HG03558 (cell line): Measurements from ENCODE around the gene JAZF1.

Source experiments
- ATAC-seq: cut with Tn5 transposase; IDR thresholded peaks from one replicate; pipeline ENCODE4 v1.9.1; 2021; ENCODE audit warnings: moderate number of reproducible peaks; ENCODE audit not compliant: unreplicated experiment; ENCODE audit errors: extremely low read depth

Gene JAZF1

GRCh38 chr7:28112883-28113540 lies 67.6 kb downstream of the JAZF1 start:
- no peak for ATAC-seq

DNA sequence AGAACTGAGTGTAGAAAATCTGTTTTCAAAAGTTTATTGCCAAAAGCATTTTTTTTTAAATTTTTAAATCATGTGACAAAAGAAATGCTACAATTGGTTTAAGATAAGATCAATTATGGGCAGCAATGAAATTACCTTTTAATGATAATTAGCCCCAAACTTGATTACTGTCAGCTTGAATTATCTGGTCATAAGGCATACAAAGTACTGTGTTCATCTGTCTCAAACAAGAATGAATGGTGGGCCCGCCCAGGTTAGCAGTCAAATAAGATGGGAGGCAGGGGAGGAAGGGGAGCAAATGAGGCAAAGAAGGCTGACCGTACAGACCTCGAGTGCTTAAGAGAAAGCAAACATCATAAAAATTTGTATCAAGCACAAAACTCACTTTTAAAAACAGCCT lies 68.1 kb downstream of the JAZF1 start:
- no peak for ATAC-seq

DNA sequence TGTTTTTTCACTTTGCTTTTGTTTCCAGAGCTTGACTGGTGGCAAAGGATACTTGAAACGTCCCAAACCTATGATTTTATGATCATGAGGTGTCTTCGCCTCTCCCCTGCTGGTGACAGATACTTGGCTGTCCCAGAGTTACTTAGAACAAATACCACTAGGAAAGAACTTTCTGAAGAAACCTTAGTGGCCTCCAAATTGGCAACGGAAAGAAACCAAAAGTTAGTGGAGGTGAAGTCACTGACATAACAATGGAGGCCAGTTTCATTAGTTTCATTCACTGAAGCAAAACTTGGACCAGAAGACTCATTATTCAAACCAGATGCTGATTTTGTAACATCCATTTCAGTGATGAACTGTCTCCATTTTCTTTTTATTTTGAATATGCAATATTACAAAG lies 68.6 kb downstream of the JAZF1 start:
- no peak for ATAC-seq

DNA sequence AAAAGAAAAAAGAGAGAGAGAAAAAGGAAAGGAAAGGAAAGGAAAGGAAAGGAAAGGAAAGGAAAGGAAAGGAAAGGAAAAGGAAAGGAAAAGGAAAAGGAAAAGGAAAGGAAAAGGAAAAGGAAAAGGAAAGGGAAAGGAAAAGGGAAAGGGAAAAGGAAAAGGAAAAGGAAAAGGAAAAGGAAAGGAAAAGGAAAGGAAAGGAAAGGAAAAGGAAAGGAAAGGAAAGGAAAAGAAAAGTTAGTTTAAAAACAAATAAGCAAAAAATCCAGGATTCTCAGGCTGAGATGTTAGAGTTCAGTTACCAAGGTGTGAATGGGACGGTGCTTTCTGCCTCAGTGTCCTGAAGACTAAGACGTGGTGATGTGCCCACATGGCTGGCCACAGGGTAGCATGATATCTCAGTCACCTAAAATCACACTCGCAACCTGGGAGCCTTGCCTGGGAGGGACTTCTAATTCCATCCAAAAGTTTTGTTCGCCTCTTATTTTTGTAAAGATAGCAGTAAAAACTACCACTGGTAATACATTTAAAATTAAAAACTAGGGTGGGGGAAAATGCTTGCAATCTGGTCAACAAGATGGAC lies 70.1 kb downstream of the JAZF1 start:
- no peak for ATAC-seq

GRCh38 chr7:28108747-28109146 lies 71.8 kb downstream of the JAZF1 start:
- ATAC-seq: no peak

- no peak for ATAC-seq
Observed at GRCh38 chr7:28107960-28108359, 72.6 kb downstream of the JAZF1 start.

DNA sequence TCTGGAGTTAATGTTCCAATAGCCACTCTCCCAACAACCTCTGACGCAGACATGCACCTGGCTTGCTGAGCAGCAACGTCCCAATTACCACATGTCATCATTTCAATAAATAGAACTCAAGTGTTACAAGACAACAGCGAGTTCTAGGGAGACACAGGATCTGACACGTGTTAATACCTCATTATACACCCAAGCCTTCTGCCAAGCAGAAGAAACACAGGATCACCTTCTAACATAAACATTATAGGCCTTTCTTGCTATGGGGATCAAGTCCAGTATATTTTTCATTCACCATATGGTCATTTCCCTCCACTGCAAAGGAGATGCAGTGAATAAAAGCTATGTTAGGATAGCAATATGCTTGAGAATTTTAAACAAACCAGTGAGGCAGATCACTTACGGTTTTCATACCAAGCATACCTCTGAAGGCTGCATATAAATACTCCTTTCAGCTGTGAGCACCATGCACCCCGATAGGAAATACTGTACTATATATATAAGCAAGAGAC lies 74.2 kb downstream of the JAZF1 start:
- ATAC-seq: no peak

GRCh38 chr7:28105234-28105633 lies 75.4 kb downstream of the JAZF1 start:
- ATAC-seq: no peak

DNA sequence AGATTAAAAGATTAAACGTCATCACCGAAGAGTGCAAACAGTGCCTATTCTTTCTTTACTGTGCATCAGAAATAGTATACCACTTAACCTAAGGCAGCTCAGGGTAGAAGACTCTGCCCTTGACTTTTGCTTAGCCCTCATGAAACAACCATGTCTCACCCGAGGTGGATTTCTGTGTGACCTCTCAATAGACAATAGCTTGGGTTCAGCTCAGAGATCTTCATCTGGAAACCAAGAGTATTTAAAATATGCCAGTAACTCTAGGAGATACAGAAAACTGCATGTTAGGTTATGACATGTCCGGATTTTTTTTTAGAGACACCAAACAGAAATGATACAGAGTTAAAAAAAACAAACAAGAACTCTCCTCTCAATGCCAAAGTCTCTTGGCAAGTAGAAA lies 75.8 kb downstream of the JAZF1 start:
- no peak for ATAC-seq

GRCh38 chr7:28104041-28104541 lies 76.5 kb downstream of the JAZF1 start:
- no peak for ATAC-seq

DNA sequence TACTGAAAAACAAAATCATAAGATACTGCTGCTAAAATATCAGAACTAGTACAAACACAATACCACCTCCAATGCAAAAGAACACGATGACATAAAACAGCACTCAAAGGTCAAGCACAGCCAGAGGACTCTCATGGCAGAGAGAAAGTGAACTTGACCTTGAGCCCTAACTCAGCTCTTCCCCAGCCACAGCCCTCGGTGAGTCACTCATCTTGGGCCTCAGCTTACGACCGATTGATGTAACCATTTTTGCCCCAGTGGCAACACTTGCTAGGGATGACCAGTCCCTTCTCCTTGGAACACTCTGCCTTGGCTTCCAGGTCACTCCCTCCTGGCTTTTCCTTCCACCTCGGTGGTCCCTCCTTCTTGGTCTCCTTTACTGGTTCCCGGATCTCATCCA lies 77.8 kb downstream of the JAZF1 start:
- no peak for ATAC-seq

DNA sequence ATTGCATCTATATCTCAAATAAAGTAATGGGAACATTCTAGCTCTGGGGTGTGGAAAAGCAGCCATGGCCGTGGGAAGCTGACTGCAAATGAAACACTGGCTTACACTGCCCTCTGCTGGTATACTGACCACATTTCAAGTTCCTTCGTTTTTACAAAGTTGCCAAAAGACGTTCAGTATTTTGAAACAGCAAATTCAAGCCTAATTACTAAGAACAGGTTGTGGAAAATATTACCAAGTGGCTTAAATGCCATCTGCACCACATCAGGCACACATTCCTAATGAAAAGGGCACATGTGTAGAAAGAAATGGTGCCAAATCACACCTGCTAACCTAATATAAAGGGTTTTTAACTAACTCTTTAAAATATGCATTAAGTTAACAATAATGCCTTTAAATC lies 83.9 kb downstream of the JAZF1 start:
- ATAC-seq: no peak

DNA sequence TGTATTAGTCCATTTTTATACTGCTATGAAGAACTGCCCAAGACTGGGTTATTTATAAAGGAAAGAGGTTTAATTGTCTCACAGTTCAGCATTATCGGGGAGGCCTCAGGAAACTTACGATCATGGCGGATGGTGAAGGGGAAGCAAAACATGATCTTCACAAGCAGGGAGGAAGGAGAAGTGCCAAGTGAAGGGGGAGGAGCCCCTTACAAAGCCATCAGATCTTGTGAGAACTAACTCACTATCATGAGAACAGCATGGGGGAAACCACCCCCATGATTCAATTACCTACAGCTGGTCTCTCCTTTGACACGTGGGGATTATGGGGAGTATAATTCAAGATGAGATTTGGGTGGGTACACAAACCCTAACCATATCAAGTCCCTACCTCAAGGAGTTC lies 85.4 kb downstream of the JAZF1 start:
- ATAC-seq: no peak

DNA sequence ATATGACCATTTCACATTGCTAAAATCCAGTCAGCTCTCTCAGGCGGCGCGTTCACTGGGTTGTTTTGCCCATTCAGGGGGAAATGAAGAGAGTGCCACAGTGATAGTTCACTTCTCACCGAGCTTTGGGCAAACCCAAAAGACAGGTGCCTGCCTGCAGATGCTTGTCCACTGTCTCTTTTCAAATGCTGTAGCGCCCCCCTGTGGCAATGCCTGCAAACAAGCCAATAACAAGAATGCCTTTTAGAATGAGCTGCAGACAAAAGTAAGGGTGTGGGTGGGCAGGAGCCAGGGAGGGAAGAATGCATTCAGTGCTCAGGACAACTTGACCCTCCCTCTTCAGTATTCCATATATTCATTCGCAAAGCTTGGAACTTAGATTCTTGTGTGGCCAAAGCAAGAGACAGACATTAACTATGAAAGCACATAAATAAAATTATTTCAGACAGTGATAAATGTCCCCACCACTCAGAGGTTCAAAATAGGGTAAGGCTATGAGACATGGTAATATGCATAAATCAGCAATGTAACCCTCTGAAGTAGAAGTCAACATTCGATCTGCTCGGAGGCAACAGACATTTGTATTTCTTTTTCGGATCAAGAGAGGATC lies 86.9 kb downstream of the JAZF1 start:
- ATAC-seq: no peak

GRCh38 chr7:28091190-28091589 lies 89.4 kb downstream of the JAZF1 start:
- no peak for ATAC-seq

DNA sequence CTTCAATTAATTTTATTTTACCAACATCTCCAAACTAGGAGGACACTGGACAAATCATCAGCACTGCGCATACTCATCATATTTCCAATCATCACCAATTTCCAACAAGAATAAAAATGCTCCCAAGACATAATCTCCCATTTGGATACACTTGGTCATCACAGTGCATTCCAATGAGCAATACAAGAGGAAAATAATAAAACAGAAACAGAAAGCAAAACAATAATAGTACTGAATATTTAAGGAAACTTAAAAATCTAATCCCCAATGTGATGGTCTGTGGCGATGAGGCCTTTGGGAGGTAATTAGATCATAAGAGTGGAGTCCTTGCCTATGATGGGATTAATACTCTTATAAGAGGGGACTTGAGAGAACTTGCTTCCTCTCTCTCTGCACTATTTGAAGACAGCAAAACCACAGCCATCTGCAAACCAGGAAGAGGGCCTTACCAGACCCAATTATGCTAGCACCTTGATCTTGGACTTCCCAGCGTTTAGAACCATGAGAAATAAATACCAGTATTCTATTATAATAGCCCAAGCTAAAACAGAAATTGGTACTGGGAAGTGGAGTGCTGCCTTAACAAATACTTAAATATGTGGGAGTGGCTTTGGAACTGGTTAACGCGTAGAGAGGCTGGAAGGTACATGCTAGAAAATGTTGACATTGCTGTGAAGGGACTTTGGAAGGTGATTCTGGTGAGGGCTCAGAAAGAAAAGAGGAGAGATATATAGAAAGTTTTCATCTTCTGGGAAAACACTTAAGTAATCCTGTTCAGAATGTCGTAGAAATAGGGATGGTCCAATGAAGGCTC lies 91.5 kb downstream of the JAZF1 start:
- no peak for ATAC-seq

GRCh38 chr7:28088032-28088431 lies 92.6 kb downstream of the JAZF1 start:
- ATAC-seq: no peak

DNA sequence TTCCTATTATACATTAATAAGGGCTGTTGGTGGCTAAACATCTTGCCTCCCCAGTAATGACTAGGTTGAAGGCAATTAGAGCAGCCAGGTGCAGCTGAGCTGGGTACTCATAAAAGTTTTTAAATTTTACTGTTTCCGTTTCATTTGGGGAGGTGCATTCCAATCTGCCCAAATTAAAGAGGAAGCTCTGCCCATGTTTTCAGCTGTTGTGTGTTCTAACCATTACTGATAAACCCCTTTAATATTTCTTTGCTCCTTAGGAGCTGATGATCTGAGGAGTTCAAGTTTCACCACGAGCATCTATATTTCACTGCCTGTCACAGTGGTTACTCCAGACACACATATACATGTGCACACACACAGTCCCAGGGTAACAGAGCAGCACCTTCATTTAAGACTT lies 94.4 kb downstream of the JAZF1 start:
- ATAC-seq: no peak

- ATAC-seq: no peak
Observed at GRCh38 chr7:28083998-28084985, 96.3 kb downstream of the JAZF1 start.
